GM23338 (cell line): ENCODE measurements around the gene ALOX15. TPM values are rescaled to one million over a fixed set of nuclear protein-coding genes. Genes with fewer than 3 reads are reported as not detected.

Experiments
- ATAC-seq: fragments of 200-7000 bp; cut with Tn5 transposase; 3 replicates; pipeline ENCODE4 v1.9.1; 2020
- DNase-seq: peaks from one replicate; pipeline ENCODE4 v3.0.0-alpha.2; 2015; ENCODE audit warnings: low spot score
- H2AFZ ChIP-seq: fragments of 200-600 bp; sonication (generic); 2 replicates; pipeline ENCODE4 v1.8.0; 2016; ENCODE audit warnings: antibody characterized with exemption, mild to moderate bottlenecking, moderate library complexity
- H3F3A ChIP-seq: fragments of 200-600 bp; sonication (generic); replicated peaks from 2 replicates; pipeline ENCODE4 v1.8.0; 2017; ENCODE audit warnings: antibody characterized with exemption, mixed run types, low read depth
- H3K27ac ChIP-seq: fragments of 200-600 bp; sonication (generic); 2 replicates; pipeline ENCODE4 v1.6.1; 2016; ENCODE audit warnings: low read depth
- H3K27me3 ChIP-seq: fragments of 200-600 bp; sonication (generic); 2 replicates; pipeline ENCODE4 v1.8.0; 2016; ENCODE audit warnings: mild to moderate bottlenecking, mixed run types, moderate library complexity; ENCODE audit not compliant: insufficient read depth
- H3K36me3 ChIP-seq: fragments of 200-600 bp; sonication (generic); 2 replicates; pipeline ENCODE4 v1.8.0; 2016; ENCODE audit warnings: mild to moderate bottlenecking; ENCODE audit not compliant: insufficient read depth
- H3K4me1 ChIP-seq: fragments of 200-600 bp; sonication (generic); 2 replicates; pipeline ENCODE4 v1.8.0; 2016; ENCODE audit warnings: mild to moderate bottlenecking, moderate library complexity; ENCODE audit not compliant: insufficient read depth
- H3K4me2 ChIP-seq: fragments of 200-600 bp; sonication (generic); 2 replicates; pipeline ENCODE4 v1.7.1; 2017; ENCODE audit warnings: mixed run types
- H3K4me3 ChIP-seq: fragments of 200-600 bp; sonication (generic); 2 replicates; pipeline ENCODE4 v1.6.1; 2016; ENCODE audit warnings: mixed run types
- H3K79me2 ChIP-seq: fragments of 200-600 bp; sonication (generic); replicated peaks from 2 replicates; pipeline ENCODE4 v1.8.0; 2017; ENCODE audit warnings: mild to moderate bottlenecking; ENCODE audit not compliant: insufficient read depth
- H3K9me2 ChIP-seq: fragments of 200-600 bp; sonication (generic); 2 replicates; pipeline ENCODE4 v1.8.0; 2017; ENCODE audit not compliant: insufficient read depth
- H4K20me1 ChIP-seq: fragments of 200-600 bp; sonication (generic); replicated peaks from 2 replicates; pipeline ENCODE4 v1.8.0; 2017; ENCODE audit warnings: mild to moderate bottlenecking; ENCODE audit not compliant: insufficient read depth
- H3K27ac Mint-ChIP-seq: 2 replicates; pipeline ENCODE4 v1.8.0; 2020; ENCODE audit warnings: inconsistent platforms, mild to moderate bottlenecking, moderate library complexity, mixed read lengths
- H3K27me3 Mint-ChIP-seq: 3 replicates; pipeline ENCODE4 v1.8.0; 2022; ENCODE audit warnings: low read depth, mild to moderate bottlenecking, moderate library complexity, mixed read lengths, inconsistent platforms; ENCODE audit not compliant: insufficient read depth, poor library complexity
- H3K36me3 Mint-ChIP-seq: 3 replicates; pipeline ENCODE4 v1.8.0; 2021; ENCODE audit warnings: low read depth, mild to moderate bottlenecking, inconsistent platforms, moderate library complexity, mixed read lengths
- H3K4me1 Mint-ChIP-seq: 3 replicates; pipeline ENCODE4 v1.8.0; 2020; ENCODE audit warnings: mild to moderate bottlenecking, inconsistent platforms, mixed read lengths
- H3K4me3 Mint-ChIP-seq: 3 replicates; pipeline ENCODE4 v1.8.0; 2021; ENCODE audit warnings: moderate library complexity, mild to moderate bottlenecking, inconsistent platforms, mixed read lengths
- H3K9me3 Mint-ChIP-seq: 3 replicates; pipeline ENCODE4 v1.8.0; 2020; ENCODE audit warnings: moderate library complexity, mild to moderate bottlenecking, inconsistent platforms, mixed read lengths
- CREB1 ChIP-seq: fragments of 250-450 bp; sonication (Bioruptor Pico); IDR thresholded peaks from 2 replicates; pipeline ENCODE4 v1.5.0; 2020; ENCODE audit warnings: low read depth, mild to moderate bottlenecking, moderate library complexity
- EZH2 ChIP-seq: fragments of 200-600 bp; sonication (generic); IDR thresholded peaks from one replicate; pipeline ENCODE4 v1.8.0; 2017; ENCODE audit warnings: antibody characterized with exemption, mild to moderate bottlenecking, low read depth; ENCODE audit not compliant: unreplicated experiment
- EZH2phosphoT487 ChIP-seq: fragments of 200-600 bp; sonication (generic); IDR thresholded peaks from one replicate; pipeline ENCODE4 v1.8.1; 2018; ENCODE audit warnings: antibody characterized with exemption; ENCODE audit not compliant: unreplicated experiment
- JUNB ChIP-seq: IDR thresholded peaks from one replicate; pipeline ENCODE4 v1.6.1; 2016; ENCODE audit warnings: antibody characterized with exemption; ENCODE audit not compliant: unreplicated experiment
- NANOG ChIP-seq: IDR thresholded peaks from 2 replicates; pipeline ENCODE4 v1.6.1; 2016; ENCODE audit warnings: antibody characterized with exemption, borderline replicate concordance
- POLR2AphosphoS5 ChIP-seq: IDR thresholded peaks from 2 replicates; pipeline ENCODE4 v1.6.1; 2016; ENCODE audit warnings: antibody characterized with exemption, low read depth
- STAT1 ChIP-seq: IDR thresholded peaks from one replicate; pipeline ENCODE4 v1.6.1; 2016; ENCODE audit warnings: antibody characterized with exemption; ENCODE audit not compliant: unreplicated experiment
- ZNF114 ChIP-seq: fragments of 250-450 bp; sonication (Bioruptor Pico); IDR thresholded peaks from 2 replicates; pipeline ENCODE4 v1.5.0; 2020; ENCODE audit warnings: mild to moderate bottlenecking, moderate library complexity
- ZNF331 ChIP-seq: fragments of 250-450 bp; sonication (Bioruptor Pico); IDR thresholded peaks from 2 replicates; pipeline ENCODE4 v1.5.0; 2020; ENCODE audit warnings: low read depth, mild to moderate bottlenecking, moderate library complexity
- polyA plus RNA-seq: library from polyadenylated mRNA; unstranded; fragments of >200 nt; fragmentation: Nextera tagmentation; extraction: Ambion mirVana; gene quantifications from 2 replicates; pipeline ENCODE4 v1.2.1, GENCODE V29; 2016
- total RNA-seq: library from RNA; depleted of rRNA; stranded (reverse); fragments of >200 nt; shearing (Covaris generic); gene quantifications from 2 replicates; pipeline ENCODE4 v1.2.3, GENCODE V29; 2014
- TF ChIP-seq, protein P1 (sequence below), 2 experiments: fragments of 200-600 bp in 1 of 2; sonication (generic) in 1 of 2; conservative IDR thresholded peaks; 2 replicates each; pipeline versions ENCODE4 v1.5.1 to v1.6.1; 2016 to 2017; ENCODE audit warnings: antibody characterized with exemption in 2 of 2, low read depth in 2 of 2, mild to moderate bottlenecking in 2 of 2, moderate library complexity in 1 of 2
- TF ChIP-seq, protein P2 (sequence below): fragments of 250-450 bp; sonication (Bioruptor Pico); IDR thresholded peaks from 2 replicates; pipeline ENCODE4 v1.5.0; 2020; ENCODE audit warnings: mild to moderate bottlenecking, moderate library complexity
- TF ChIP-seq, protein P3 (sequence below): IDR thresholded peaks from one replicate; pipeline ENCODE4 v1.6.1; 2018; ENCODE audit warnings: antibody characterized with exemption; ENCODE audit not compliant: unreplicated experiment

Gene ALOX15
- total and polyA plus RNA-seq, 2 experiments from 2014 or later: 1.2 to 1.4 TPM

DNA sequence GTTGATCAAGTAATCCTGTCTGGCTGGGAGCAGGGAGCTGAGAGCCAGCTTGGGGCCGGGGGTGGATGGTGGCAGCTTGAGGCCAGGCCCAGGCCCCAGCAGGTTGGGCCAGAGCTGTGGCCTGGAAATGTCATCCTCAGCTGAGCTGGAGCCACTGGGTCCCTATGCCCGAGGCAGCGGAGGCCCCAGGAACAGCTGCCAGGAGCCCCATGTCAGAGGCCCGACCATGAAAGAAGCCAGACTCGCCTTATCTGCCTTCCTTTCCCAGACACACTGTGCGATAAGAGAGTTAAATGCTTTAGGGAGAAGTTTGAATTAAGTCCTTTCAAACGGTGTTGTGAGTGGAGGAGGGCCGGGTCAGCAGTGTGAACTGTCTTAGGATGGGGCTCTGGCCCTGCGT is 53.7 kb downstream of the ALOX15 start:
- no peak overlapping the region for H3K27ac Mint-ChIP-seq
- no peaks in the 10 kb centered on the region for H3K9me3 Mint-ChIP-seq
- Histone ChIP-seq H3F3A (no peaks in the 10 kb centered on the region), H3K9me2 (no peaks in the 10 kb centered on the region), H3K4me1 (peaks cover 5% of the 10 kb centered on the region), H3K4me3 (no peak overlapping the region), H3K36me3 (no peaks in the 10 kb centered on the region), H3K79me2 (no peaks in the 10 kb centered on the region), H3K27me3 (peaks cover 35% of the 10 kb centered on the region), H3K4me2 (no peak overlapping the region), H2AFZ (no peak overlapping the region), H3K27ac (no peak overlapping the region), H4K20me1 (no peaks in the 10 kb centered on the region)
- TF ChIP-seq JUNB (no peak), EZH2phosphoT487 (no peak)
- H3K4me1 Mint-ChIP-seq: peaks cover 13% of the 10 kb centered on the region
- ATAC-seq: no peak
- H3K4me3 Mint-ChIP-seq: no peak overlapping the region
- DNase-seq: no peak
- H3K27me3 Mint-ChIP-seq: peaks cover 43% of the 10 kb centered on the region
- no peaks in the 10 kb centered on the region for H3K36me3 Mint-ChIP-seq

DNA sequence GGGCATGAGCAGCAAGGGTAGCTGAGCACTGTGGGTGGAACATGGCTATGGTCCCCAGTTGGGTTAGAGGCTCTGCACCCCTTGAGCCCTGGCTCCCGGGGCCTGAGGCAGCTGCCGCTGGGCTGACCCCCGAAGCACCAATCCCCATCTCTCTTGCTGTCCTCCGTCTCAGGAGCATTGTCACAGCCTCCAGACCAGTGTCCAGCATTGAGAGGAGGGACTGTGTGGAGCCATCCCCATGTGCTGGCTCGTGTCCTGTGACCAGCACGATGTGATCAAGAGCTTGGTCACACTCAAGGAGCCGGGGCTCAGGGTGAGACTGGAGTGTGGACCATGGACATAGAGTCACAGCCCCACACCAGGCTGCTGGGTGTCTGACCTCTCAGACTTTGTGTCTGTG is 54.3 kb downstream of the ALOX15 start:
- Histone ChIP-seq H3K79me2 (no peaks in the 10 kb centered on the region), H3K36me3 (no peaks in the 10 kb centered on the region), H3K27me3 (peaks cover 39% of the 10 kb centered on the region), H2AFZ (no peak overlapping the region), H4K20me1 (no peaks in the 10 kb centered on the region), H3K27ac (no peak overlapping the region), H3K4me2 (no peak overlapping the region), H3F3A (no peaks in the 10 kb centered on the region), H3K4me3 (no peak overlapping the region), H3K4me1 (peaks cover 9% of the 10 kb centered on the region), H3K9me2 (no peaks in the 10 kb centered on the region)
- H3K27me3 Mint-ChIP-seq: peaks cover 47% of the 10 kb centered on the region
- ATAC-seq (no peak), DNase-seq (no peak)
- no peaks in the 10 kb centered on the region for H3K9me3 Mint-ChIP-seq
- no peak overlapping the region for H3K27ac Mint-ChIP-seq
- no peaks in the 10 kb centered on the region for H3K36me3 Mint-ChIP-seq
- no peak overlapping the region for H3K4me3 Mint-ChIP-seq
- peaks cover 18% of the 10 kb centered on the region for H3K4me1 Mint-ChIP-seq
- TF ChIP-seq STAT1 (no peak), EZH2phosphoT487 (no peak), ZNF331 (no peak), EZH2 (no peak), ZNF114 (CRISPR knock-in tag) (no peak), JUNB (no peak), POLR2AphosphoS5 (no peak), NANOG (no peak), CREB1 (CRISPR knock-in tag) (no peak)
- TF ChIP-seq, protein P1, sequence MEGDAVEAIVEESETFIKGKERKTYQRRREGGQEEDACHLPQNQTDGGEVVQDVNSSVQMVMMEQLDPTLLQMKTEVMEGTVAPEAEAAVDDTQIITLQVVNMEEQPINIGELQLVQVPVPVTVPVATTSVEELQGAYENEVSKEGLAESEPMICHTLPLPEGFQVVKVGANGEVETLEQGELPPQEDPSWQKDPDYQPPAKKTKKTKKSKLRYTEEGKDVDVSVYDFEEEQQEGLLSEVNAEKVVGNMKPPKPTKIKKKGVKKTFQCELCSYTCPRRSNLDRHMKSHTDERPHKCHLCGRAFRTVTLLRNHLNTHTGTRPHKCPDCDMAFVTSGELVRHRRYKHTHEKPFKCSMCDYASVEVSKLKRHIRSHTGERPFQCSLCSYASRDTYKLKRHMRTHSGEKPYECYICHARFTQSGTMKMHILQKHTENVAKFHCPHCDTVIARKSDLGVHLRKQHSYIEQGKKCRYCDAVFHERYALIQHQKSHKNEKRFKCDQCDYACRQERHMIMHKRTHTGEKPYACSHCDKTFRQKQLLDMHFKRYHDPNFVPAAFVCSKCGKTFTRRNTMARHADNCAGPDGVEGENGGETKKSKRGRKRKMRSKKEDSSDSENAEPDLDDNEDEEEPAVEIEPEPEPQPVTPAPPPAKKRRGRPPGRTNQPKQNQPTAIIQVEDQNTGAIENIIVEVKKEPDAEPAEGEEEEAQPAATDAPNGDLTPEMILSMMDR (conservative IDR thresholded peaks at IDR 0.05; ENCODE audit: low read depth in 2 of 2): no peak
- TF ChIP-seq, protein P2, sequence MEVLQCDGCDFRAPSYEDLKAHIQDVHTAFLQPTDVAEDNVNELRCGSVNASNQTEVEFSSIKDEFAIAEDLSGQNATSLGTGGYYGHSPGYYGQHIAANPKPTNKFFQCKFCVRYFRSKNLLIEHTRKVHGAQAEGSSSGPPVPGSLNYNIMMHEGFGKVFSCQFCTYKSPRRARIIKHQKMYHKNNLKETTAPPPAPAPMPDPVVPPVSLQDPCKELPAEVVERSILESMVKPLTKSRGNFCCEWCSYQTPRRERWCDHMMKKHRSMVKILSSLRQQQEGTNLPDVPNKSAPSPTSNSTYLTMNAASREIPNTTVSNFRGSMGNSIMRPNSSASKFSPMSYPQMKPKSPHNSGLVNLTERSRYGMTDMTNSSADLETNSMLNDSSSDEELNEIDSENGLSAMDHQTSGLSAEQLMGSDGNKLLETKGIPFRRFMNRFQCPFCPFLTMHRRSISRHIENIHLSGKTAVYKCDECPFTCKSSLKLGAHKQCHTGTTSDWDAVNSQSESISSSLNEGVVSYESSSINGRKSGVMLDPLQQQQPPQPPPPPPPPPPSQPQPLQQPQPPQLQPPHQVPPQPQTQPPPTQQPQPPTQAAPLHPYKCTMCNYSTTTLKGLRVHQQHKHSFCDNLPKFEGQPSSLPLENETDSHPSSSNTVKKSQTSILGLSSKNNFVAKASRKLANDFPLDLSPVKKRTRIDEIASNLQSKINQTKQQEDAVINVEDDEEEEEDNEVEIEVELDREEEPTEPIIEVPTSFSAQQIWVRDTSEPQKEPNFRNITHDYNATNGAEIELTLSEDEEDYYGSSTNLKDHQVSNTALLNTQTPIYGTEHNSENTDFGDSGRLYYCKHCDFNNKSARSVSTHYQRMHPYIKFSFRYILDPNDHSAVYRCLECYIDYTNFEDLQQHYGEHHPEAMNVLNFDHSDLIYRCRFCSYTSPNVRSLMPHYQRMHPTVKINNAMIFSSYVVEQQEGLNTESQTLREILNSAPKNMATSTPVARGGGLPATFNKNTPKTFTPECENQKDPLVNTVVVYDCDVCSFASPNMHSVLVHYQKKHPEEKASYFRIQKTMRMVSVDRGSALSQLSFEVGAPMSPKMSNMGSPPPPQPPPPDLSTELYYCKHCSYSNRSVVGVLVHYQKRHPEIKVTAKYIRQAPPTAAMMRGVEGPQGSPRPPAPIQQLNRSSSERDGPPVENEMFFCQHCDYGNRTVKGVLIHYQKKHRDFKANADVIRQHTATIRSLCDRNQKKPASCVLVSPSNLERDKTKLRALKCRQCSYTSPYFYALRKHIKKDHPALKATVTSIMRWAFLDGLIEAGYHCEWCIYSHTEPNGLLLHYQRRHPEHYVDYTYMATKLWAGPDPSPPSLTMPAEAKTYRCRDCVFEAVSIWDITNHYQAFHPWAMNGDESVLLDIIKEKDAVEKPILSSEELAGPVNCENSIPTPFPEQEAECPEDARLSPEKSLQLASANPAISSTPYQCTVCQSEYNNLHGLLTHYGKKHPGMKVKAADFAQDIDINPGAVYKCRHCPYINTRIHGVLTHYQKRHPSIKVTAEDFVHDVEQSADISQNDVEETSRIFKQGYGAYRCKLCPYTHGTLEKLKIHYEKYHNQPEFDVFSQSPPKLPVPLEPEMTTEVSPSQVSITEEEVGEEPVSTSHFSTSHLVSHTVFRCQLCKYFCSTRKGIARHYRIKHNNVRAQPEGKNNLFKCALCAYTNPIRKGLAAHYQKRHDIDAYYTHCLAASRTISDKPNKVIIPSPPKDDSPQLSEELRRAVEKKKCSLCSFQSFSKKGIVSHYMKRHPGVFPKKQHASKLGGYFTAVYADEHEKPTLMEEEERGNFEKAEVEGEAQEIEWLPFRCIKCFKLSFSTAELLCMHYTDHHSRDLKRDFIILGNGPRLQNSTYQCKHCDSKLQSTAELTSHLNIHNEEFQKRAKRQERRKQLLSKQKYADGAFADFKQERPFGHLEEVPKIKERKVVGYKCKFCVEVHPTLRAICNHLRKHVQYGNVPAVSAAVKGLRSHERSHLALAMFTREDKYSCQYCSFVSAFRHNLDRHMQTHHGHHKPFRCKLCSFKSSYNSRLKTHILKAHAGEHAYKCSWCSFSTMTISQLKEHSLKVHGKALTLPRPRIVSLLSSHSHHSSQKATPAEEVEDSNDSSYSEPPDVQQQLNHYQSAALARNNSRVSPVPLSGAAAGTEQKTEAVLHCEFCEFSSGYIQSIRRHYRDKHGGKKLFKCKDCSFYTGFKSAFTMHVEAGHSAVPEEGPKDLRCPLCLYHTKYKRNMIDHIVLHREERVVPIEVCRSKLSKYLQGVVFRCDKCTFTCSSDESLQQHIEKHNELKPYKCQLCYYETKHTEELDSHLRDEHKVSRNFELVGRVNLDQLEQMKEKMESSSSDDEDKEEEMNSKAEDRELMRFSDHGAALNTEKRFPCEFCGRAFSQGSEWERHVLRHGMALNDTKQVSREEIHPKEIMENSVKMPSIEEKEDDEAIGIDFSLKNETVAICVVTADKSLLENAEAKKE (CRISPR knock-in tag): no peak
- TF ChIP-seq, protein P3, sequence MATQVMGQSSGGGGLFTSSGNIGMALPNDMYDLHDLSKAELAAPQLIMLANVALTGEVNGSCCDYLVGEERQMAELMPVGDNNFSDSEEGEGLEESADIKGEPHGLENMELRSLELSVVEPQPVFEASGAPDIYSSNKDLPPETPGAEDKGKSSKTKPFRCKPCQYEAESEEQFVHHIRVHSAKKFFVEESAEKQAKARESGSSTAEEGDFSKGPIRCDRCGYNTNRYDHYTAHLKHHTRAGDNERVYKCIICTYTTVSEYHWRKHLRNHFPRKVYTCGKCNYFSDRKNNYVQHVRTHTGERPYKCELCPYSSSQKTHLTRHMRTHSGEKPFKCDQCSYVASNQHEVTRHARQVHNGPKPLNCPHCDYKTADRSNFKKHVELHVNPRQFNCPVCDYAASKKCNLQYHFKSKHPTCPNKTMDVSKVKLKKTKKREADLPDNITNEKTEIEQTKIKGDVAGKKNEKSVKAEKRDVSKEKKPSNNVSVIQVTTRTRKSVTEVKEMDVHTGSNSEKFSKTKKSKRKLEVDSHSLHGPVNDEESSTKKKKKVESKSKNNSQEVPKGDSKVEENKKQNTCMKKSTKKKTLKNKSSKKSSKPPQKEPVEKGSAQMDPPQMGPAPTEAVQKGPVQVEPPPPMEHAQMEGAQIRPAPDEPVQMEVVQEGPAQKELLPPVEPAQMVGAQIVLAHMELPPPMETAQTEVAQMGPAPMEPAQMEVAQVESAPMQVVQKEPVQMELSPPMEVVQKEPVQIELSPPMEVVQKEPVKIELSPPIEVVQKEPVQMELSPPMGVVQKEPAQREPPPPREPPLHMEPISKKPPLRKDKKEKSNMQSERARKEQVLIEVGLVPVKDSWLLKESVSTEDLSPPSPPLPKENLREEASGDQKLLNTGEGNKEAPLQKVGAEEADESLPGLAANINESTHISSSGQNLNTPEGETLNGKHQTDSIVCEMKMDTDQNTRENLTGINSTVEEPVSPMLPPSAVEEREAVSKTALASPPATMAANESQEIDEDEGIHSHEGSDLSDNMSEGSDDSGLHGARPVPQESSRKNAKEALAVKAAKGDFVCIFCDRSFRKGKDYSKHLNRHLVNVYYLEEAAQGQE: no peak
